ENCODE measurements around the gene ABHD1.

DNA sequence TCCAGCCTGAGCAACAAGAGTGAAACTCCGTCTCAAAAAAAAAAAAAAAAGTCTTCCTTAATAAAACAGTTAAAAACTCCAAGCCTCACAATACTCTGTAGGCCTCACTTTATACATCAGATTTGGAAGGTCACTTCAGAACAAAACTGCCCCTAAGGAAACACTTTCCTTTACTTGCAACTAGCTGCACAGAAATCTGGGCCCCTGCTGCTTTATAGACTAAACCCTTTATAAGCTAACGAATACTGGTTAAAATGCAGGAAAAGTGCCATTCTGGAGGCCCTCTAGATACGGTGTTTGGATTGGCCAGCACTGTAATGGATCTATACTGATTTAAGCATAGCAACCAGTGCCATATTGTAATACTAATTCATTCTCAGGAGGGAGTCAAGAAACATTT, 1.5 kb downstream of the ABHD1 start:
- TF ChIP-seq CTCF (IDR thresholded peaks at IDR 0.05; ENCODE audit: poor library complexity, severe bottlenecking) (no peak), MXI1 (conservative IDR thresholded peaks at IDR 0.05; ENCODE audit: poor library complexity, severe bottlenecking) (no peak)

All from neural cell (in vitro differentiated cells).